Ishikawa (cell line): ENCODE measurements around the gene ZNF385D.

Source experiments
- CREB1 ChIP-seq: IDR thresholded peaks from 2 replicates; pipeline ENCODE4 v1.6.1; 2012; ENCODE audit warnings: low read depth
- FOXM1 ChIP-seq: IDR thresholded peaks from 2 replicates; pipeline ENCODE4 v1.6.1; 2012; ENCODE audit warnings: low read depth, borderline replicate concordance
- NFIC ChIP-seq: IDR thresholded peaks from 2 replicates; pipeline ENCODE4 v1.6.1; 2012
- TAF1 ChIP-seq: IDR thresholded peaks from 2 replicates; pipeline ENCODE4 v1.6.1; 2012; ENCODE audit warnings: low read depth, mild to moderate bottlenecking
- TEAD4 ChIP-seq: IDR thresholded peaks from 2 replicates; pipeline ENCODE4 v1.6.1; 2012
- YY1 ChIP-seq: IDR thresholded peaks from 2 replicates; pipeline ENCODE4 v1.6.1; 2012; ENCODE audit warnings: low read depth
- TF ChIP-seq, protein P1 (sequence below): IDR thresholded peaks from 2 replicates; pipeline ENCODE4 v1.6.1; 2012
- TF ChIP-seq, protein P2 (sequence below): IDR thresholded peaks from 2 replicates; pipeline ENCODE4 v1.6.1; 2012

DNA sequence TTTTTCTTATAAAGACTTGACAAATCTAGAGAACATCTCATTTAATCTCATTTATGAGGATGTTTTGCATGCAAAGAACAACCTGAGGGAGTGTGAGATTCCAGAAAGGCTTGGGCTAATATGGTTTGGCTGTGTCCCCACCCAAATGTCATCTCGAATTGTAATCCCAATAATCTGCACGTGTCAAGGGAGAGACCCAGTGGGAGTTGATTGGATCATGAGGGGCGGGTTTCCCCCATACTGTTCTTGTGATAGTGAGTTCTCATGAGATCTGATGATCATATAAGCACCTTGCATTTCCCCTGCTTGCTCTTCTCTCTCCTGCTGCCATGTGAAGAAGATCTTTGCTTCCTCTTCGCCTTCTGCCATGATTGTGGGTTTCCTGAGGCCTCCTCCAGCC is 103.0 kb downstream of the ZNF385D start:
- TF ChIP-seq TAF1 (no peak), YY1 (no peak), TEAD4 (no peak), NFIC (no peak), CREB1 (no peak), FOXM1 (no peak)
- TF ChIP-seq, protein P1, sequence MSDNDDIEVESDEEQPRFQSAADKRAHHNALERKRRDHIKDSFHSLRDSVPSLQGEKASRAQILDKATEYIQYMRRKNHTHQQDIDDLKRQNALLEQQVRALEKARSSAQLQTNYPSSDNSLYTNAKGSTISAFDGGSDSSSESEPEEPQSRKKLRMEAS: no peak
- TF ChIP-seq, protein P2, sequence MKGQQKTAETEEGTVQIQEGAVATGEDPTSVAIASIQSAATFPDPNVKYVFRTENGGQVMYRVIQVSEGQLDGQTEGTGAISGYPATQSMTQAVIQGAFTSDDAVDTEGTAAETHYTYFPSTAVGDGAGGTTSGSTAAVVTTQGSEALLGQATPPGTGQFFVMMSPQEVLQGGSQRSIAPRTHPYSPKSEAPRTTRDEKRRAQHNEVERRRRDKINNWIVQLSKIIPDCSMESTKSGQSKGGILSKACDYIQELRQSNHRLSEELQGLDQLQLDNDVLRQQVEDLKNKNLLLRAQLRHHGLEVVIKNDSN: no peak
